HG02885 (cell line): ENCODE data around the gene PRAMEF17.
"Not testable (repeated sequence)": the region's sequence is repeated elsewhere in the genome, so short reads cannot be mapped to it uniquely, and the experiment has no call there.

Experiments used
- ATAC-seq: cut with Tn5 transposase; IDR thresholded peaks from one replicate; pipeline ENCODE4 v1.9.1; 2021; ENCODE audit warnings: mild to moderate bottlenecking; ENCODE audit not compliant: unreplicated experiment, poor library complexity

The PRAMEF17 gene, protein sequence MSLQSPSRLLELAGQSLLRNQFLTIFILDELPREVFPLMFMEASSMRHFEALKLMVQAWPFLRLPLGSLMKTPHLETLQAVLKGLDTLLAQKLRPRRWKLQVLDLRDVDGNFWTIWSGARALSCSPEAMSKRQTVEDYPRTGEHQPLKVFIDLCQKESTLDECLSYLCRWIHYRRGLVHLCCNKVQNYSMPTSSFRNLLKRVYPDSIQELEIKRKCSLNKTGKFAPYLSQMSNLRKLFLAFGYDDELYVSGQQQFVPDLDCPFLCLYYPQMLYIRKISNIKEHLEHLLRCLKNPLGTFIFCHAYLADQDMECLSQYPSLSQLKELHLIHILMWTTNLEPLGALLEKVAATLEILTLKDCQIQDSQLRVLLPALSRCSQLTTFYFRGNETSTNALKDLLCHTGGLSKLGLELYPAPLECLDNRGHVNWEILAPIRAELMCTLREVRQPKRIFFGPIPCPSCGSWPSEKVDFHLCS

DNA sequence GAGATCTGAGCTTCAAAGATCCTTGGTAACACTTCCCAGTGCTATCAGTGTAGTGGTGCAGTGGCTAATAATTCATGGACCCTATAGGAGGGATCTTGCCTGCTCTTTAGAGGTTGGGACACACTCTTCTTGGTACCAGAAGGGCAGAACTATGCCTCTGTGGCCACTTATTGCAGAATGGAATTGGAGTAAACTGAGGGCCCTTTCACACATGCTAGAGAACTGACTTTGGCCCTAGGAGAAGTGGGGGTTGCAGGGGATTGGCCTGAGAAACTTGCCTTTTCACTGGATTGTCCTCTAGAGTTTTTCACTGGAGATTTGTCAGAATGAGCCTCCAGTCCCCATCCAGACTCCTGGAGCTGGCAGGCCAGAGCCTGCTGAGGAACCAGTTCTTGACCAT, at the start of gene PRAMEF17:
Gene PRAMEF17 (plus strand): TSS at position 301 of the 400 bp plus-strand sequence. CDS start 26 bp downstream, at position 327.
- not testable (repeated sequence) for ATAC-seq

DNA sequence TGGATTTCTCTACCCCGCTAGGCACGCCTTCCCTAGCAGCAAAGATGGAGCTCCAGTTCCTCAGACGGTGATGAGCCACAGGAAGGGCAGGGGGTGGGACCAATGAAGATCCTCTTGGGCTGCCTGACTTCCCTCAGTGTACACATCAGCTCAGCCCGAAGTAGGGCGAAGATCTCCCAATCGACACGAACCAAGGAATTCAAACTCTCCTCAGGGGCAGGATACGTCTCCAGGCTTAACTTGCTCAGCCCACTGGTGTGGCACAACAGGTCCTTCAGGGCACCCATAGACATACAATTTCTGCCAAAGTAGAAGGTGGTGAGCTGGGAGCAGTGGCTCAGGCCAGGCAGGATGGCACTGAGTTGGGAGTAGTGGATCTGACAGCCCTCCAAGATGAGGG, 46.9 kb upstream of the PRAMEF17 start:
- ATAC-seq: not testable (repeated sequence)

DNA sequence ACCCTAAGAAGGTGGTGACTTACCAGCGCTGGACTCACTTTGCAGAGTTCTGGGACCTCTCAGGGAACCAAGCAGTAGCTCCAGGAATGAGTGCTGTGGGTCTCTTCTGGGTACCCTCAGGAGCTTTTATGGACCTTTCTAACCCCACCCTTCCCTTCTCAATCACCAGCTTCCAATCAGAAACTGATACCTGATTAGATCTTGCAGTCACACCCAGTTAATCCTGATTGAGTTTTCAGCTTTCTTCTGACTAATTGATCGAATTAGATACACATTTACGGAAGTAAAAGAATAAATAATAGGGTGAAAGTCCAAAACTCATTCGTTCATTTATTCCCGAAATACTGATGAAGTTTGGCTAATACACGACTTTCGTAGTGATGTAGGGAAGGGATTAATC, 42.4 kb upstream of the PRAMEF17 start, which contains the start of gene PRAMEF14:
Gene PRAMEF14 (minus strand): TSS at position 101 of the 400 bp plus-strand sequence. CDS start 1,820 bp downstream, outside the sequence.
- not testable (repeated sequence) for ATAC-seq

DNA sequence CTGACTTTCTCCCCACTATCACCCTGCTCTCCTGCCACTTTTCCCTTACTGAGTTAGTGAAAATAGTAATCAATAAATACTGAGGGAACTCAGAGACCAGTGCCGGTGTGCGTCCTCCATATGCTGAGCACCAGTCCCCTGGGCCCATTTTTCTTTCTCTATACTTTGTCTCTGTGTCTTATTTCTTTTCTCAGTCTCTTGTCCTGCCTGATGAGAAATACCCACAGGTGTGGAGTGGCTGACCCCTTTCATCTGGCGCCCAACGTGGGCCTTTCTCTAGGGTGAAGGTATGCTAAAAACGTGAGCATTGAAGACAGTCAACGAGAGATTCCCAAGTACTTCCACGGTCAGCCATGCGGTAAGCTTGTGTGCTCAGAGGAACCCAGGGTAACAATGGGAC, 36.0 kb upstream of the PRAMEF17 start:
- ATAC-seq: not testable (repeated sequence)

DNA sequence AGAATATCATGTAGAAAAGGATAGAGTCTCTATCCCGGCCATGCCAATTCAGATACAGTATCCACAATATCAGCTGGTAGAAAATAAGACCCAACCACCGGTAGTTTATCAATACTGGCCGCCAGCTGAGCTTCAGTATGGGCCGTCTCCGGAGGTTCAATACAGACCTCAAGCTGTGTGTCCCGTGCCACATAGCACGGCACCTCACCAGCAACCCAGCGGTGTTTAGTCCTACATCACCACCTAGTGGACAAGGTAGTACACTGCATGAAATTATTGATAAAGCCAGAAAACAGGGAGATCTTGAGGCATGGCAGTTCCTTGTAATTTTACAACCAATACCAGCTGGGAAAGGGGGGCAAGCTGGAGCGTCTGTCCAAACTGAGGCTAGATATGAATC, 35.0 kb upstream of the PRAMEF17 start:
- not testable (repeated sequence) for ATAC-seq

DNA sequence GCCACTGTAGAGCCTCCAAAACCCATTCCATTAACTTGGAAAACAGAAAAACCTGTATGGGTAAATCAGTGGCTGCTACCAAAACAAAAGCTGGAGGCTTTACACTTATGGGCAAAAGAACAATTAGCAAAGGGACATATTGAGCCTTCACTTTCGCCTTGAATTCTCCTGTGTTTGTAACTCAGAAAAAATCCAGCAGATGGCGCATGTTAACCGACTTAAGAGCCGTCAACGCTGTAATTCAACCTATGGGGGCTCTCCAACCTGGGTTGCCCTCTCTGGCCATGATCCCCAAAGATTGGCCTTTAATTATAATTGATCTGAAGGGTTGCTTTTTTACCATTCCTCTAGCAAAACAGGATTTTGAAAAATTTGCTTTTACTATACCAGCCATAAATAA, 32.7 kb upstream of the PRAMEF17 start:
- ATAC-seq: not testable (repeated sequence)

DNA sequence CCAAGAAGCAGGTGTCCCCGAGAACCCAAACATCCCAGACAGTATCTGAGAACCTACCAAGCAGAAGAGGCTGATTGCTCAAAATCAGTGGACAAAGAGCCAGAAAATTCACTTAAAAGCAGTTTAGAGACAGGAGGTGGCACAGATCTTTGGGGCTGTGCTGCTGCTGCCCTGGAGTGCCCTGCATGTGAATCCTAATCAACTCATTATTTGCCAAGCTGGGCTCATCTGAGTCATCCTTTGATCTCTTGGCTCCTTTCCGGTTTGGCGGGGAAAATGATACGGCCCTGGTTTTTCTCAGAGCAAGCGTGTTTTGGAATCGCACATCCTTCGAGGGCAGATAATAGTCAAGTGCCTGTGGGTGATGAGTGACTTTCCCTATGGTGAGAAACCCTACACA, 27.1 kb upstream of the PRAMEF17 start:
- ATAC-seq: not testable (repeated sequence)

DNA sequence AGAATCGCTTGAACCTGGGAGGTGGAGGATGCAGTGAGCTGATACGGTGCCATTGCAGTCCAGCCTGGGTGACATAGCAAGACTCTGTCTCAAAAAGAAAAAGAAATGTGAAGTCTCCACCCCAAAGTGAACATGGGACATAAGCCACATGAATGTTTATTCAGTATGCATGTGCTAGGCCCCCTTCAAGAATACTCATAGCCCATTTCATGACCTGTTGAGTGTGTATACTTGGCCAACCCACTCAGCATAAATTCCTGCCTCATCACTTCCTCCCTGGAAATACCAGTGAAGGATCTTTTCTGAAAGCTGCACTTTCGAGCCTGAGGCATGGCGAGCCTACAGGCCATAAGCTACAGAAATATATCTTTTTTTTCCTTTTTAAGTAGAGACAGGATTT, 24.5 kb upstream of the PRAMEF17 start:
- ATAC-seq: not testable (repeated sequence)

DNA sequence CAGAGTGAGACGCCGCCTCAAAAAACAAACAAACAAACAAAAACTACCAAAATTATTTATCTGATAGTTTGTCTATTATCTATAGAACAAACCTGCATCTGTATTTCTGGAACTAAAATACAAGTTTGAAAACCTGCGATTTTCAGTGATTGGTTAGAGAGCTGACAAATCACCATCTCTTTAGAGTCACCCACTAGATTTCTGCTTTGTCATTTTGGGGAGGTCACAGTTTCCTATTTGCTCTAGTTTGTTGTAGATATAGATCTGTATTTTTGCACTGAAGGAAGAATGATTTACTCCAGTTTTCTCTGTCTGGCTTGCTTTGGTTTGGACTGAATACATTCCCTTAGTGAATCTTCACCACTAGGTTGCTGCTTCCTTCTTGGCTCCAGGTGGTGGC, 22.9 kb upstream of the PRAMEF17 start:
- not testable (repeated sequence) for ATAC-seq

DNA sequence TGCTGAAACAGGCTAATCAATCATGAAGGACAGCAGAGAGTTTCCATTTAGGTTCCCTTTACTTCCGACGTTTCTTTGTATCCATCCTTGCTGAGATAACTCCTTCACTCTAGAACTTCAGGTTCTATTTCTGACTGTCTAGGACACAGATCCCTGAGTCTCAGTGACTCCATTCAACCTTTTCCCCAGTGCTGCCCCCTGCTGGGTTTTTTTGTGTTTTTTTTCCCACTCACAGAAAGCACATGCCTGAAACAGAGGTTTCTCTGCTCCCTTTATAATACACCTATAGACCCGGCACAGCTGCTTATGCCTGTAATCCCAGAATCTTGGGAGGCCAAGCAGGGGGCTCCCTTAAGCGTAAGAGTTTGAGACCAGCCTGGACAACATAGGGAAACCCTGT, 20.9 kb upstream of the PRAMEF17 start:
- ATAC-seq: not testable (repeated sequence)

DNA sequence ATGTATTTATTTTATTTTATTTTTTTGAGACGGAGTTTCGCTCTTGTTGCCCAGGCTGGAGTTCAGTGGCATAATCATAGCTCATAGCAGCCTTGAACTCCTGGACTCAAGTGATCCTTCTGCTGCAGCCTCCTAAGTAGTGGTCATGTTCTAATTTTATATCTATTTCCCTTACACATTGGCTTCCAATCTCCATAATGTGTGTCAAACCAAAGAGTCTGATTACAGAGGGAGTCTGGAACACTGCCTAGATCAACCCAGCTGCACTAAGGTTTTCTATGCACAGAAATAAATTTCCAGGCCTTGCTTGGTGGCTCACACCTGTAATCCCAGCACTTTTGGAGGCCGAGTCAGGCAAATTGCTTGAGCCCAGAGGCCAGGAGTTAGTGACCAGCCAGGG, 10.4 kb upstream of the PRAMEF17 start:
- not testable (repeated sequence) for ATAC-seq

DNA sequence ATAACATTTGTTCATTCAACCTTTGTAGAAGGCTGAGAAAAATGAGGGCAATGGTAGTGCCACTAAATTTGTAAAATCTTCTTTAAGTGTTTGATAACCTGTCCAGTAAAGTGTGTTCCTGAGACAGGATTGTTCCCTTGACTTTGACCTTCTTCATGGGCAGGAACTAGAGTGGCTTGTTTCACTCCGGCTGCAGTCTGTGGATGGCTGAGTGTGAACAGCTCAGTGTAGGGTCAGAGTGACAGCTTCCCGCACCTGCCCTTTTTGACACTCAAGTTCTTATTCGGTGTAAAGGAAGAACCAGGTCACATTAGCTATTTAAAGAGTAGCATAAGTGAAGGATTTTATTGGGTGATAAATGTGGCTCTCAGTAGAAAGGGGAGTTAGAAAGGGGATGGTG, 9.1 kb upstream of the PRAMEF17 start:
- not testable (repeated sequence) for ATAC-seq

DNA sequence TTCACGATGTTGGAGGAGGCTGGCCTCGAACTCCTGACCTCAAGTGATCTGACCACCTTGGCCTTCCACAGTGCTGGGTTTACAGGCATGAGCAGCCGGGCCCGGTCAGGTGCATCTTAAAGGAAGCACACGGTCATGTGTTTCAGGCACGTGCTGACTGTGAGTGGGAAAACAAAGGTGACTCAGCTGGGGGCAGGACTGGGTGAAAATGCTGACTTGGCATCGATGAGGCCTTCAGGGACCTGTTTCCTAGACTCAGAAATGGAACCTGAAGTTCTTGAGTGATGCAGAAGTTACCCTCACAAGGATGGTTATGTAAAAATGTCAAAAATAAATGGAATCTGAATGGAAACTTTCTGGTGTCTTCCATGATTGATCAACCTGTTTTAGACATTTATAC, 3.6 kb downstream of the PRAMEF17 start:
- ATAC-seq: not testable (repeated sequence)

DNA sequence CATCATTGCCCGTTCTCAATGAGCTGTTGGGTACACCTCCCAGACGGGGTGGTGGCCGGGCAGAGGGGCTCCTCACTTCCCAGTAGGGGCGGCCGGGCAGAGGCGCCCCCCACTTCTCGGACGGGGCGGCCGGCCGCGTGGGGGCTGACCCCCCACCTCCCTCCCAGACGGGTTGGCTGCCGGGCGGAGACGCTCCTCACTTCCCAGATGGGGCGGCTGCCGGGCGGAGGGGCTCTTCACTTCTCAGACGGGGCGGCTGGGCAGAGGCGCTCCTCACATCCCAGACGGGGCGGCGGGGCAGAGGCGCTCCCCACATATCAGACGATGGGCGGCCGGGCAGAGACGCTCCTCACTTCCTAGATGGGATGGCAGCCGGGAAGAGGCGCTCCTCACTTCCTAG, 5.3 kb downstream of the PRAMEF17 start:
- ATAC-seq: not testable (repeated sequence)

DNA sequence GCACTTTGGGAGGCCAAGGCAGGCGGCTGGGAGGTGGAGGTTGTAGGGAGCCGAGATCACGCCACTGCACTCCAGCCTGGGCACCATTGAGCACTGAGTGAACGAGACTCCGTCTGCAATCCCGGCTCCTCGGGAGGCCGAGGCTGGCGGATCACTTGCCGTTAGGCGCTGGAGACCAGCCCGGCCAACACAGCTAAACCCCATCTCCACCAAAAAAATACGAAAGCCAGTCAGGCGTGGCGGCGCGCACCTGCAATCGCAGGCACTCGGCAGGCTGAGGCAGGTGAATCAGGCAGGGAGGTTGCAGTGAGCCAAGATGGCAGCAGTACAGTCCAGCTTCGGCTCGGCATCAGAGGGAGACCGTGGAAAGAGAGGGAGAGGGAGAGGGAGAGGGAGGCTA, 5.9 kb downstream of the PRAMEF17 start:
- not testable (repeated sequence) for ATAC-seq

DNA sequence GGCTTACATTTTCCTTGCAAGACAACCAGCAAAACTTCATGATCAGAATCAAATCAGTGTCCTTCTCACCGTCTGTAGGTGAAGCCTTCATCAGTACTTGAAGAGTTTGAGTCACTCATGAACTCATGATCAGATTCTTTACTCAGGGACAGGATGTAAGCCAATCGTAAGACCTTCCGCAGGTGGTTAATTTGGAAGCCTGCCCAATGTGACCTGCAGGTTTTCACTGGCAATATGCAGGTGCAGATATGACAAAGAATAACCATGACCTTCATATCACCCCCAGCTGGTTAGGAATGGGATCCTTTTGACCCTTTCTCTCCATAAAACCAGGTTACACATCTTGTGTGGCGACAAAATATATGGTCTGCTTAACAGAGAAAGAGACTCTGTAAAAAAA, 18.4 kb downstream of the PRAMEF17 start:
- ATAC-seq: no peak

DNA sequence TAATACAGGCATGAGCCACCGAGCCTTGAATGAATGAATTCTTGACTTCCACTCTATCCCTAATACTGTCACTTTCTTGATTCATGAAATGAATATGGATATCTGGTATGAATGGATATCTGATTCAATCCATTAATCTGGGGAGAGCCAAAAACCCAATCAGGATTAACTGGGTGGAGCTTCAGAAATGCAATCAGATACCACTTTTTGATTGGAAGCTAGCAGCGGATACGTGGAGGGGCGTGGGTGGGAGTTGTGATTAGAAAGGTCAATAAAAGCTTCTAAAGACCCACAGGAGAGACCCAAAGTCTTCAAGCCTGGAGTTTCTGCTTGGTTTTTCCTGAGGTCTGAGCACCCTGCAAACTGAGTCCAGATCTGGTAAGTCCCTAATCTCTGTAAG, 20.7 kb downstream of the PRAMEF17 start, which contains the start of gene PRAMEF20:
Gene PRAMEF20 (plus strand): TSS at position 301 of the 400 bp plus-strand sequence. CDS start 5,905 bp downstream, outside the sequence.
- not testable (repeated sequence) for ATAC-seq

DNA sequence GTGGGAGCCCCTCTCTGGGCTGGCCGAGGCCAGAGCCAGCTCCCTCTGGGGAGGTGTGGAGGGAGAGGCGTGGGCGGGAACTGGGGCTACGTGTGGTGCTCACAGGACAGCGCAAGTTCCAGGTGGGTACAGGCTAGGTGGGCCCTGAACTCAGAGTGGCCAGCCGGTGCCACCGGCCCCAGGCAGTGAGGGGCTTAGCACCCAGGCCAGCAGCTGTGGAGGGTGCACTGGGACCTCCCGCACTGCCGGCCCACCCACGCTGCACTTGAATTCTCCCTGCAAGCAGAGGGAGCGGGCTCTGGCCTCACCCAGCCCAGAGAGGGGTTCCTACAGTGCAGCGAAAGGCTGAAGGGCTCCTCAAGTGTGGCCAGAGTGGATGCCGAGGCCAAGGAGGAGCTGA, 41.1 kb downstream of the PRAMEF17 start:
- no peak for ATAC-seq

DNA sequence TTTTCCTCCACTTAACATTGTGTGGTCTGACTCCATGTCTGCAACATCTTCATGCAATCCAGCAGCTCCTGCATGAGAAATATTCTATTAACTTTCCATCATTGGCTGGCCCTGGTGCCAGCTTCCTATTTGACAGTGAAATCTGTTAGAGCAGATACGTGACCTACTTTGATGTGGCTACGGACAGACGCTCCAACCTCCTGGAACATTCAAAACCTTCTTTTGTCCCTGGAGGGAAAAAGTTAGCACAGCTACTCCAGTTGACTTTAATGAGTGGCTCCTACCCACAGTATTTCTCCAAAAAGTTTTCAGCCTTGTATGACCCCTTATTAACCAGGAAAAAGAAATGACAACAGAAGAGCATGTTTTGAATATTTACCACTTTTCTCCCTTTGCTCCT, 42.8 kb downstream of the PRAMEF17 start:
- ATAC-seq: no peak

DNA sequence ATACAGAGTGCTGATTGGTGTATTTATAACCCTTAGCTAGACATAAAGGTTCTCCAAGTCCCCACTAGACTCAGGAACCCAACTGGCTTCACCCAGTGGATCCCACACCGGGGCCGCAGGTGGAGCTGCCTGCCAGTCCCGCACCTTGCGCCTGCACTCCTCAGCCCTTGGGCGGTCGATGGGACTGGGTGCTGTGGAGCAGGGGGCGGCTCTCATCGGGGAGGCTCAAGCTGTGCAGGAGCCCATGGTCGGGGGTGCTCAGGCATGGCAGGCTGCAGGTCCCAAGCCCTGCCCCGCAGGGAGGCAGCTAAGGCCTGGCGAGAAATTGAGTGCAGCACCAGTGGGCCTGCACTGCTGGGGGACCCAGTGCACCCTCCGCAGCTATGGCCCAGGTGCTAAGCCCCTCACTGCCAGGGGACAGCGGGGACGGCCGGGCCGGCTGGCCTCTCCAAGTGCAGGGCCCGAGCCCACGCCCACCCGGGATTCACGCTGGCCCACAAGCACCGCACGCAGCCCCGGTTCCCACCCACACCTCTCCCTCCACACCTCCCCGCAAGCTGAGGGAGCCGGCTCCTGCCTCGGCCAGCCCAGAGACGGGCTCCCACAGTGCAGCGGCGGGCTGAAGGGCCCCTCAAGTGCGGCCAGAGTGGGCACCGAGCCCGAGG, 44.4 kb downstream of the PRAMEF17 start:
- ATAC-seq: not testable (repeated sequence)

DNA sequence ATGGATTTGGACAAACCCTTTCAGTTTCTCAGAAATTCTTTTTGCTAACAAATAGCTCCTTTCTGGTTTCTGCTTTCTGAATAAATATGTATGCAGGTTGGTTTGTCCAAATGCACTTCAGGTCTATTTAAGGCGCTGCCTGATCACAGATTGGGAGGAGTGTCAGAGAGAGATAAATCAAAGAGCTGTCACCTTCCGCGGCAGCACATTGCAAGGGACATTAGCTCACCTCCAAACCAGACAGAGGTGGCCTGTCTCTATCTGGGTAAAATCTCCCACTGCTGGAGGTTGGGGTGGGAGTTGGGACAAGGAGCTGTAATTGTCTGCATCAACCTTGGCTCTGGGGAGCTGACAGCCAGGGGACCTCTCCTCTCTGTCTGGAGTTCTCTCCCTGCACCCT, 46.0 kb downstream of the PRAMEF17 start:
- ATAC-seq: no peak
